ENCODE results near the gene TM4SF18. TPM values are rescaled to one million over a fixed set of nuclear protein-coding genes. Genes with fewer than 3 reads are reported as not detected.

Gene TM4SF18
- total RNA-seq, 4 donors from 2014 or later, result 1.8 to 7.9 (median 3.4) TPM

DNA sequence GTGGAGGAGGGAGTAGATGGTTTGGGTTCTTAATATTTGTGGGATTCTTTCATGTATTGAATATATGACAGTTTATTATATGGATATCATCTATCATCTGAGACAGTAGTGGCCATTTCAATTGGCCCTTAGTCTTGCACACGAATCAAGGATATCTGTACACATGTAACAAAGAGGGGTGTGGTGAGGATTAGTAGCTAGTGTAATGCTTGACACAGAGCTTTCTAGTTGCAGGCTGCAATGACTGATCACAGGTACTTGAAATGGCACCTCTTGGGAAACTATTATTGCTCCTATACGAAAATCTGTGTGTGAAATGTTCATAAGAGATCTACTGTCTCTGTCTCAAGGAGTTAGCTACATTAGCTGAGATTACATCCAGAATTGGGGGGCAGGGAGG, 31.2 kb upstream of the TM4SF18 start:
- TF ChIP-seq, protein P1, sequence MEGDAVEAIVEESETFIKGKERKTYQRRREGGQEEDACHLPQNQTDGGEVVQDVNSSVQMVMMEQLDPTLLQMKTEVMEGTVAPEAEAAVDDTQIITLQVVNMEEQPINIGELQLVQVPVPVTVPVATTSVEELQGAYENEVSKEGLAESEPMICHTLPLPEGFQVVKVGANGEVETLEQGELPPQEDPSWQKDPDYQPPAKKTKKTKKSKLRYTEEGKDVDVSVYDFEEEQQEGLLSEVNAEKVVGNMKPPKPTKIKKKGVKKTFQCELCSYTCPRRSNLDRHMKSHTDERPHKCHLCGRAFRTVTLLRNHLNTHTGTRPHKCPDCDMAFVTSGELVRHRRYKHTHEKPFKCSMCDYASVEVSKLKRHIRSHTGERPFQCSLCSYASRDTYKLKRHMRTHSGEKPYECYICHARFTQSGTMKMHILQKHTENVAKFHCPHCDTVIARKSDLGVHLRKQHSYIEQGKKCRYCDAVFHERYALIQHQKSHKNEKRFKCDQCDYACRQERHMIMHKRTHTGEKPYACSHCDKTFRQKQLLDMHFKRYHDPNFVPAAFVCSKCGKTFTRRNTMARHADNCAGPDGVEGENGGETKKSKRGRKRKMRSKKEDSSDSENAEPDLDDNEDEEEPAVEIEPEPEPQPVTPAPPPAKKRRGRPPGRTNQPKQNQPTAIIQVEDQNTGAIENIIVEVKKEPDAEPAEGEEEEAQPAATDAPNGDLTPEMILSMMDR (IDR thresholded peaks at IDR 0.05), result no peak
- no peak for TF ChIP-seq POLR2A (IDR thresholded peaks at IDR 0.05)
- TF ChIP-seq EP300 (IDR thresholded peaks at IDR 0.05), result no peak
- no peak for TF ChIP-seq POLR2AphosphoS5 (IDR thresholded peaks at IDR 0.05)
- Histone ChIP-seq H3K36me3 (no peaks in the 10 kb centered on the region), H3K27me3 (no peaks in the 10 kb centered on the region), H3K27ac (no peak overlapping the region), H3K4me3 (no peak overlapping the region), H3K9me3 (no peaks in the 10 kb centered on the region), H3K4me1 (peaks cover 29% of the 10 kb centered on the region)
- no peak for DNase-seq (ENCODE audit: low spot score in 2 of 2)
- WGBS, result 90% methylated on average over 2 of the region's 2 CpGs

DNA sequence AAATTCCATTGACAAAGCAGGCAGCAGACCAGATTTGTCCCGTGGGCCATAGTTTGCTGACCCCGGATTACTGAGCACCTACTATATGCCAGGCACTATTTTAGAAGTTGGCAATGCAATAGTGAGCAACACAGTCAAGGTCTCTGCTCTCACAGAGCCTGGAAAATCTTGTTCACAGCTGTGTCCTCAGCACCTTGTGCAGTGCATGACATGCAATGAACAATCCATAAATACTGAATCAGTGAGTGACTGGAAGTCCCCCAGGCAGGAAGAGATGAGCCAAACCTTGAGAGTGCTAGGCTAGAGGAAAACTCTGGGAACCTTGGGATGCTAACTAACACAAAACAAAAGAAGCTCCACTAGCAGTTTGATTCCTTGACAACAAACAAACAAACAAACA, 29.6 kb upstream of the TM4SF18 start:
- H3K27ac ChIP-seq, result no peak overlapping the region
- H3K4me3 ChIP-seq, result no peak overlapping the region
- DNase-seq (ENCODE audit: low spot score in 2 of 2), result no peak
- WGBS, result 73% methylated on average over 2 of the region's 2 CpGs
- no peaks in the 10 kb centered on the region for H3K36me3 ChIP-seq
- H3K4me1 ChIP-seq, result peaks cover 15% of the 10 kb centered on the region
- H3K27me3 ChIP-seq, result no peaks in the 10 kb centered on the region
- H3K9me3 ChIP-seq, result no peaks in the 10 kb centered on the region
- TF ChIP-seq POLR2AphosphoS5 (IDR thresholded peaks at IDR 0.05), result no peak
- no peak for TF ChIP-seq EP300 (IDR thresholded peaks at IDR 0.05)
- TF ChIP-seq, protein P1 (IDR thresholded peaks at IDR 0.05), result no peak
- TF ChIP-seq POLR2A (IDR thresholded peaks at IDR 0.05), result no peak

- TF ChIP-seq EP300 (IDR thresholded peaks at IDR 0.05) (no peak), POLR2A (IDR thresholded peaks at IDR 0.05) (no peak), POLR2AphosphoS5 (IDR thresholded peaks at IDR 0.05) (no peak)
- TF ChIP-seq, protein P1 (IDR thresholded peaks at IDR 0.05), result no peak
- no peak for DNase-seq (ENCODE audit: low spot score in 2 of 2)
- Histone ChIP-seq H3K9me3 (no peaks in the 10 kb centered on the region), H3K36me3 (no peaks in the 10 kb centered on the region), H3K27me3 (no peaks in the 10 kb centered on the region), H3K4me3 (no peak overlapping the region), H3K27ac (no peak overlapping the region), H3K4me1 (peaks cover 10% of the 10 kb centered on the region)
- 74% methylated on average over 5 of the region's 5 CpGs for WGBS
Measured at GRCh38 chr3:149362366-149362765, 28.9 kb upstream of the TM4SF18 start.

DNA sequence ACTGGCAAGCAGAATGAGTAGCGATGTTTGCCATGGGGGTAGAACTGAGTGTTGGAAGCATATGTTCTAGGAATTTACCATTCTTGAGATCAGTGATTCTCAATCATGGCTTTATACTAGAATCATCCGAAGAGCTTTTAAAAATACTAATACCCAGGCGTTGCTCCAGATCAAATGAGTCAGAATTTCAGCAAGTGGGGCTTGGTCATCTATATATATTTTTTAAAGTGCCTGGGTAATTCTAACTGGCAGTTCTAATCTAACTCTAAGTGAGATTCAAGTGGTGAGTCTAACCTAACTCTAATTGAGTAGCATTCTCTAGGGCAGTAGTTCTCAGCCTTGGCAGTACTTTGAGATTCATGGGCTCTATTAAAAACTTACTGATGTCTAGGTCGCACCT, 23.2 kb upstream of the TM4SF18 start:
- no peak for DNase-seq (ENCODE audit: low spot score in 2 of 2)
- TF ChIP-seq, protein P1 (IDR thresholded peaks at IDR 0.05), result no peak
- no peak for TF ChIP-seq POLR2AphosphoS5 (IDR thresholded peaks at IDR 0.05)
- WGBS, result 83% methylated on average over 4 of the region's 4 CpGs
- Histone ChIP-seq H3K9me3 (no peaks in the 10 kb centered on the region), H3K4me3 (no peak overlapping the region), H3K36me3 (no peaks in the 10 kb centered on the region), H3K4me1 (no peaks in the 10 kb centered on the region), H3K27me3 (no peaks in the 10 kb centered on the region), H3K27ac (no peak overlapping the region)

DNA sequence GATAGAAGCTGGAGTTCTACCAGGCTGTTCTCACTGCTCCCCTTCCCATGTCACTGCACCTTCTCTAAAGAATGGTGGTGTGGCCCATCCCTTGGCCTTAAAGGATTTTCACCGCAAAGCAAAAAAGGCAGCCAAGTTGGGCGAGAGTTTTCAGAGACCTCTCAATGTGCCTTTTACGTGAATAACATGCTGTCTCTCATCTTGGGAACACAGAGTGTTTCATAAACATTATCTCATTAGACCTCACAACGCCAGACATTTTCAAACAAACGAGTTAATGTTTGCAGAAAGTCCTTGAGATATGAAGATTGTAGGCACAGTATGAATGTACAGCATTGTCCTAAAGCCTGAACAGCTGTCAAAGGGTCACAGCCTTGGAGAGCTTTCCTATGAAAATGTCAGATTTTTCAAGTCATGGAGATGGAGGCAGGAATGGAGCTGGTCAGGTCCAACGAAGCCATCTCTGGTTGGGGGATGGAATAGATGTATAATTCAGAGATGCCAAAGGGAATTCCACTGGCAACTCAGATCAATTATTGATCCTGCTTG, 22.7 kb upstream of the TM4SF18 start:
- Histone ChIP-seq H3K27ac (no peak overlapping the region), H3K36me3 (no peaks in the 10 kb centered on the region), H3K27me3 (no peaks in the 10 kb centered on the region), H3K4me3 (no peak overlapping the region), H3K9me3 (no peaks in the 10 kb centered on the region), H3K4me1 (no peaks in the 10 kb centered on the region)
- TF ChIP-seq, protein P1 (IDR thresholded peaks at IDR 0.05), result no peak
- TF ChIP-seq POLR2AphosphoS5 (IDR thresholded peaks at IDR 0.05), result no peak
- TF ChIP-seq POLR2A (IDR thresholded peaks at IDR 0.05), result no peak
- TF ChIP-seq EP300 (IDR thresholded peaks at IDR 0.05), result no peak
- WGBS, result 80% methylated on average over 6 of the region's 6 CpGs
- no peak for DNase-seq (ENCODE audit: low spot score in 2 of 2)
